ENCODE results near the gene KRT81. TPM values are rescaled to one million over a fixed set of nuclear protein-coding genes. Genes with fewer than 3 reads are reported as not detected.

Gene KRT81
- total and polyA plus RNA-seq, 2 of the 4 experiments (the other 2 are of a cell fraction) = under 0.01 to 0.05 TPM

- Histone ChIP-seq H3K27ac (ENCODE audit: insufficient read depth, low read length) (no peak overlapping the region), H3K9me3 (ENCODE audit: control insufficient read depth, insufficient read depth, low read length) (no peaks in the 10 kb centered on the region), H3K56ac (ENCODE audit: extremely low read depth, insufficient read depth, low read length) (no peak overlapping the region), H4K5ac (ENCODE audit: low read depth, low read length) (no peak overlapping the region), H3K9me1 (ENCODE audit: insufficient read depth, low read length) (no peaks in the 10 kb centered on the region; the same call in 1 of the 2 replicates), H4K20me1 (ENCODE audit: insufficient read depth, low read length) (no peaks in the 10 kb centered on the region), H2BK120ac (ENCODE audit: low read depth, low read length) (no peak overlapping the region), H3K27me3 (ENCODE audit: control insufficient read depth, insufficient read depth, low read length) (peaks cover 74% of the 10 kb centered on the region), H3K4me2 (ENCODE audit: low read depth, low read length) (no peak overlapping the region), H2BK15ac (ENCODE audit: low read depth, low read length) (no peak overlapping the region), H2AK5ac (ENCODE audit: low read depth, low read length) (no peak overlapping the region; the same call in 1 of the 2 replicates), H3K18ac (ENCODE audit: low read depth, low read length) (no peak overlapping the region), H2AFZ (replicated peaks; ENCODE audit: low read length, poor library complexity) (no peak overlapping the region), H3K79me1 (ENCODE audit: low read depth in 1 of 2, low read length in 2 of 2) (no peaks in the 10 kb centered on the region), H4K91ac (ENCODE audit: insufficient read depth, low read depth, low read length) (no peak overlapping the region), H3K9ac (ENCODE audit: low read depth, low read length) (no peak overlapping the region), H3K4me3 (ENCODE audit: insufficient read depth, low read depth, low read length) (no peak overlapping the region), H2BK20ac (ENCODE audit: low read depth, low read length) (no peak overlapping the region; the same call in 1 of the 2 replicates), H3K4me1 (ENCODE audit: control insufficient read depth, insufficient read depth, low read length) (peaks cover 2% of the 10 kb centered on the region; the same call in 1 of the 2 replicates), H3K36me3 (ENCODE audit: control insufficient read depth, insufficient read depth, low read length) (no peaks in the 10 kb centered on the region), H2AK9ac (replicated peaks; ENCODE audit: low read depth, low read length, poor library complexity) (no peak overlapping the region), H3K14ac (replicated peaks; ENCODE audit: low read depth, low read length) (no peak overlapping the region), H4K8ac (ENCODE audit: low read depth in 2 of 2, low read length in 2 of 2) (no peak overlapping the region), H3K4ac (ENCODE audit: low read depth, low read length) (no peak overlapping the region), H3K23ac (ENCODE audit: low read depth, low read length) (no peak overlapping the region), H2BK5ac (ENCODE audit: low read depth, low read length, poor library complexity, severe bottlenecking) (no peak overlapping the region)
- BruUV-seq (replicated peaks) = no TSS peak
- WGBS, 2 experiments (ENCODE audit: extremely low coverage in 2 of 2, insufficient read length in 1 of 2) = 53% methylated on average over 4 of the region's 5 CpGs; no CpG with 5 or more reads in 1 of the 2 experiments
- CTCF ChIA-PET = interaction anchor here (0.6 to 1.1 kb wide), 4 partner anchors 17 to 285 kb away, joined by 3 to 4 read pairs (median 4); no protein-coding TSS in a partner anchor
- DNase-seq (peak; percentile 34), ATAC-seq (ENCODE audit: low read depth) (peak; percentile 9; the same call in 1 of the 2 replicates)
- TF ChIP-seq FOS (IDR thresholded peaks at IDR 0.05; ENCODE audit: low read depth, low read length) (peak; percentile 11; the same call in 1 of the 2 replicates), SMC3 (IDR thresholded peaks at IDR 0.05; ENCODE audit: low read depth, low read length) (no peak)
- POLR2A ChIA-PET (ENCODE audit: unreplicated experiment) = no interaction called here
- intact Hi-C loops (cut with micrococcal nuclease) = no loop called here
- in situ Hi-C loops (cut with MboI; ENCODE audit: low sequenced_read_pairs) = no loop called here
- dilution Hi-C loops (cut with HindIII; ENCODE audit: low sequenced_read_pairs, unreplicated experiment) = no loop called here
Observed at GRCh38 chr12:52310622-52311284, 19.4 kb upstream of the KRT81 start.

Data from IMR-90 (cell line).